ENCODE results near the gene HIVEP1.

HIVEP1 gene

GRCh38 chr6:12115001-12115400, 102.9 kb downstream of the HIVEP1 start:
- in situ Hi-C loops (cut with MboI; ENCODE audit: low sequenced_read_pairs) = no loop called here

GRCh38 chr6:12115492-12115891, 103.4 kb downstream of the HIVEP1 start:
- in situ Hi-C loops (cut with MboI; ENCODE audit: low sequenced_read_pairs) = no loop called here

- in situ Hi-C loops (cut with MboI; ENCODE audit: low sequenced_read_pairs) = no loop called here
Observed at GRCh38 chr6:12116264-12116800, 104.2 kb downstream of the HIVEP1 start.

GRCh38 chr6:12116978-12117377, 104.9 kb downstream of the HIVEP1 start:
- in situ Hi-C loops (cut with MboI; ENCODE audit: low sequenced_read_pairs) = no loop called here

GRCh38 chr6:12118607-12119006, 106.5 kb downstream of the HIVEP1 start:
- in situ Hi-C loops (cut with MboI; ENCODE audit: low sequenced_read_pairs) = no loop called here

- in situ Hi-C loops (cut with MboI; ENCODE audit: low sequenced_read_pairs) = no loop called here
Observed at GRCh38 chr6:12119085-12119588, 107.0 kb downstream of the HIVEP1 start.

- in situ Hi-C loops (cut with MboI; ENCODE audit: low sequenced_read_pairs) = no loop called here
Observed at GRCh38 chr6:12125396-12125795, 113.3 kb downstream of the HIVEP1 start.

- in situ Hi-C loops (cut with MboI; ENCODE audit: low sequenced_read_pairs) = no loop called here
Observed at GRCh38 chr6:12126051-12126450, 113.9 kb downstream of the HIVEP1 start.

- in situ Hi-C loops (cut with MboI; ENCODE audit: low sequenced_read_pairs) = no loop called here
Observed at GRCh38 chr6:12129523-12129922, 117.4 kb downstream of the HIVEP1 start.

GRCh38 chr6:12132351-12133222, 120.5 kb downstream of the HIVEP1 start:
- in situ Hi-C loops (cut with MboI; ENCODE audit: low sequenced_read_pairs) = no loop called here

GRCh38 chr6:12134581-12134980, 122.5 kb downstream of the HIVEP1 start:
- in situ Hi-C loops (cut with MboI; ENCODE audit: low sequenced_read_pairs) = no loop called here

- in situ Hi-C loops (cut with MboI; ENCODE audit: low sequenced_read_pairs) = no loop called here
Observed at GRCh38 chr6:12134991-12135390, 122.9 kb downstream of the HIVEP1 start.

GRCh38 chr6:12136905-12137304, 124.8 kb downstream of the HIVEP1 start:
- in situ Hi-C loops (cut with MboI; ENCODE audit: low sequenced_read_pairs) = no loop called here

GRCh38 chr6:12137480-12137879, 125.4 kb downstream of the HIVEP1 start:
- in situ Hi-C loops (cut with MboI; ENCODE audit: low sequenced_read_pairs) = no loop called here

- in situ Hi-C loops (cut with MboI; ENCODE audit: low sequenced_read_pairs) = no loop called here
Observed at GRCh38 chr6:12138381-12138780, 126.3 kb downstream of the HIVEP1 start.

GRCh38 chr6:12138936-12139335, 126.8 kb downstream of the HIVEP1 start:
- in situ Hi-C loops (cut with MboI; ENCODE audit: low sequenced_read_pairs) = no loop called here

- in situ Hi-C loops (cut with MboI; ENCODE audit: low sequenced_read_pairs) = no loop called here
Observed at GRCh38 chr6:12147557-12148316, 135.6 kb downstream of the HIVEP1 start.

- in situ Hi-C loops (cut with MboI; ENCODE audit: low sequenced_read_pairs) = no loop called here
Observed at GRCh38 chr6:12148317-12148801, 136.2 kb downstream of the HIVEP1 start.

- in situ Hi-C loops (cut with MboI; ENCODE audit: low sequenced_read_pairs) = no loop called here
Observed at GRCh38 chr6:12148841-12149240, 136.7 kb downstream of the HIVEP1 start.

GRCh38 chr6:12149944-12150510, 137.9 kb downstream of the HIVEP1 start:
- in situ Hi-C loops (cut with MboI; ENCODE audit: low sequenced_read_pairs) = no loop called here

- in situ Hi-C loops (cut with MboI; ENCODE audit: low sequenced_read_pairs) = no loop called here
Observed at GRCh38 chr6:12150812-12151432, 138.8 kb downstream of the HIVEP1 start.
